Ramos (cell line): ENCODE measurements around the gene SDHA.
"Not testable (repeated sequence)": the region's sequence is repeated elsewhere in the genome, so short reads cannot be mapped to it uniquely, and the experiment has no call there.

Source experiments
- in situ Hi-C: fragments of 300-500 bp; cut with MboI; formaldehyde crosslinking; loops from one replicate; pipeline ENCODE4 v1.14.3; 2022; ENCODE audit warnings: low sequenced_read_pairs; ENCODE audit not compliant: unreplicated experiment

Gene SDHA

DNA sequence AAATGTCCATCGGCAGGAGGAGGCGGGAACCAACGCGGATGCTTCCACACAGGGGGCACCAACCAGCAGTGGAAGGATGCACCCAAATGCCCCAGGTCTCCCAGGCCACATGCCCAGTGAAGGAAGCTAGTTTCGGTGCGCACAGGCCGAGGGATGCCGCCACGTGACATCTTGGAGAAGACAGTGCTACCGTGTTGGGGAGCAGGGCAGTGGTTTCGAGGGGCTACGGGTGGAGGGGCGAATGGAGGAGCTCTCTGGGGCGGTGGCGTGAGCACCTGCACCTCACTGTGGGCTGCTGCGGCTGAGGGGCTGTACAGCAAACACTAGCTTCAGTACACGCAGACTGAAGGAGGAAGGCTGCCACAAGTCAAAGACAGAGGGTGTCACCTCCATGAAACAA lies 76.7 kb downstream of the SDHA start:
- in situ Hi-C loops, result not testable (repeated sequence)

DNA sequence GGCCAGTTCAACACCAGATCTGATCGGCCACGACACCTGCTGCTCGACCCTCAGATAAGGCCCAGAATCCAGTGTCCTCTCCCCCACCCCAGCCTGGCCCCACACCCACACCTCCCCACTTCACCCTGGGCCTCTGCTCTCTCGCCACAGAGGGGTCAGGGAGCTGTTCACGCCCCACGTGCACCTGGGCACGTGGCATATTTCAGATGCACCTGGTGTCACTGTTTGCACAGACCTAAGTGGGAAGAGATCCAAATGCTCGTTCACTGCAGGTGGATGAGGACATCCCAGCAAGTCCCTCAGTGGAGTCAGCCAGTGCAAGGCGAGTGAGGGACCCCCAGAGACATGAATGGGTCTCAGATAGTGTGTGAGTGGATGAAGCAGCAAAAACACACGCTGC lies 78.1 kb downstream of the SDHA start:
- in situ Hi-C loops, result not testable (repeated sequence)

DNA sequence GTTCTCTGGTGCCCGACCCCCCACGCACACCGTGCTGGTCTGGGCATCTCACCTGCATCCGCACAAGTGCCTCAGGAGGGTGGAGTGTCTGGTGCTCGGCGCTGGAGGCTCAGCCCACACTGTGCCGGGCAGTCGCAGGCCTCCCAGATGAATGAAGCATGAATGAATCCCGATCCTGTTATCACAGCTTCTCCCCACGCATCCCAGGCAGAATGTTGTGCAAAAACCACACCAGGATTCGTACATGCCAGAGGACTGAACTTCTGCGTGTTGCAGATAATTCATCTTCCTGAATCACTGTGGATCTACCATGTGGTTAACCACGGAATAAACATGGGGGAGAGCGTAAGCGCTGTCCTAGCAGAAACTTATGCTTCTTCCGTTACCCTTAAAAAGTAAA lies 78.8 kb downstream of the SDHA start:
- in situ Hi-C loops, result not testable (repeated sequence)

DNA sequence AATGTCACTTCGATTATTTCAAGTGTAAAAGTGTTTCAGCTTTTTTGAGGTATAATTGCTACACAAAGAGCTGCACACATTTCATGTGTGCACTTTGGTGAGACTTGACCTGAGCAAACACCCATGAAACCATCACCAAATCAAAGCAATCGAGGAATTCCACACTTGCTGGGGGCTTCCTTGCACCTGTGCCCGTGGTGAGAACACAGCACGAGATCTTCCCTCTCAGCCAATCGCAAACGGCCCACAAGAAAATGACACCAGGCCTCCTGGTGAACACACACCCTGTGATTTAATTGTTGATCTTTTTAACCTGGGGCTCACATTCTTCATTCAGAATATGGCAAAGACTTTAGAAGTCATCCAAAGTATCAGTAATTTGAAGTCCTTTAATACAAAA lies 79.3 kb downstream of the SDHA start:
- in situ Hi-C loops, result not testable (repeated sequence)

DNA sequence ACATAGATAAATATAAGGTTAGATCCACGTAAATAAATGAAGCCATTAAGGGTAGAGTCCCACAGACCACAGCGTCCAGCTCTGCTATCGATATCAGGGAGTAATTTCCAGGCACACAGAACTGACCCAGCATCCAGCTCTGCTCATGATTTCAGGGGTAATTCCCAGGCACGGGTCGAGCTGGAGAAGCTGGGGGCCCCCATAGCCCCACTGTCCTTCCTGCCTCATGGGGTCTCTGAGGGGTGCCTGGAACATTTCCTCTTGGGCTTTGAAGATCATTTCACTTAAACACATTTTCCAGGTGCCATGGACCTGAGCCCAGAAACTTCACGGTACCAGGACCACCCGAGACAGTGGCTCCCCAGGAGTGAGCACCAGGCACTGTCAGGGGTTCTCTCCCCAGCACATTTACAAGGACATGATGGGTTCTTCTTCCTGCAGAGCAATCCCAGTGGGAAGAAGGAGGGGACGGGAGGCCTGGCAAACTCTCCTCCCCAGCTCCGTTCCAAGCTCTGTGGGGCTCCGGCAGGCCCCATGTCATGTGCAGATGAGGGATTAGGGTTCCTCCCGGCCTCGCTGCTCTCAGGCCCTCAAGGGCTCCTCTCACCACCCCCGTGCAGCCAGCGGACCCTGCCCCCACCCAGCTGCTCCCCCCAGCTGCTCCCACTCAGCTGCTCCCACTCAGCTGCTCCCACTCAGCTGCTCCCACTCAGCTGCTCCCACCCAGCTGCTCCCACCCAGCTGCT lies 80.0 kb downstream of the SDHA start:
- in situ Hi-C loops, result not testable (repeated sequence)

DNA sequence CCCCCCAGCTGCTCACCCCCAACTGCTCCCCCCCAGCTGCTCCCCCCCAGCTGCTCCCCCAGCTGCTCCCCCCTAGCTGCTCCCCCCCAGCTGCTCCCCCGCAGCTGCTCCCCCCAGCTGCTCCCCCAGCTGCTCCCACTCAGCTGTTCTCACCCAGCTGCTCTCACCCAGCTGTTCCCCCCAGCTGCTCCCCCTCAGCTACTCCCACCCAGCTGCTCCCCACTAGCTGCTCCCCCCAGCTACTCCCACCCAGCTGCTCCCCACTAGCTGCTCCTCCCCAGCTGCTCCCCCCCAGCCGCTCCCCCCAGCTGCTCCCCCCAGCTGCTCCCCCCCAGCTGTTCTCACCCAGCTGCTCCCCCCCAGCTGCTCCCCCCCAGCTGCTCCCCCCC lies 80.6 kb downstream of the SDHA start:
- in situ Hi-C loops, result no loop called here

DNA sequence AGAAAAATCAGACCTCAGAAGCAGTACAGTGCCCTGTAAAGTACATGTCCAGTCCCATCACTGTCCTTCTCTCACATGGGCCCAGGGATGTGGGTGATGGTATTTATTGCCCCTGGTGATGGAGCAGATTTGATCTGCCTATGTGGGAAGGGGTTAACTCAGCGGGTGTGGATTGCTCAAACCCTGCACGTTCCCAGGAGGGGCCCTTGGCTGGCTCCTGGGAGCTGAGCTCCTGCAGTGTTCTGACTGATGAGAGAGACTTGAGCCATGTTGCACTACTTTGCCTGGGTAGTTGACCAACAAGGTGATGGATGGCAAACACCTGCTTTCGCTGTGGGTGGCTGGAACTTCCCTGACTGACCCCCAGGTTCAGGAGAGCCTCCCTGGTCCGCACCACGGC lies 81.8 kb downstream of the SDHA start:
- in situ Hi-C loops, result not testable (repeated sequence)

DNA sequence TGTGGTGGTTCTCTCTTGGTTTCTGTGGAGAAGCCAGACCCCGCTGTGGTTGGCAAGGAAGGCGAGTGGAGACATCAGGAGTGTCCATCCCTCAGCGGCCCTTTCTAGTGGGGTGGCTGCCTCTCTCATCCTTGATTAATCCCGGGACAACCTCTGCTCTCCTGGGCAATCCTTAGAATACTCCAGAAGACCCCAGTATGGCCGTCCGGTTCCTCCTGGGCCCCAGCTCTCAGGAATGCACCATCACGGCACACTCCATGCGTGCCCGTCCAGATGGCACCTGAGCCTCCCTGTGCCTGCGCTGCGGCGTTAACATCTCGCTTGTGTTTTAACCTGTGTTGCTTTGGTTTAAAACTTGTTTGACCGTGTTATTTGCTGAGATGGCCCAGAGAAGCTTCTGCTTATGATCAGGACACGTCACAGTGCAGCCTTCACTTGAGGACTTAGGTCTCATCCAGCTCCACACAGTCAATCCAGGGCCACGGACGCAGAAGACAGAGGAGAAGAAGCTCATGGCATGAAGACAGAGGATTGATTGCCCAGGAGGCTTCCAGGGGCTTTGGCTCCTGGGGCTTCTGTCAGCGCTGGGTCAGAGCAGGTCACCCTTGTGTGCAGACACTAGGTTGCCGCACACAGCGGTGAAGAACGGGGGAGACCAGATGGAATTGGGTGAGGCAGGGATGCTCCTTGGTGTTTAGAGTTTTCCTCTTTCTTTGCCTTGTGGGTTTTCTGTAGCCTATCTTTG lies 82.7 kb downstream of the SDHA start:
- in situ Hi-C loops, result not testable (repeated sequence)

DNA sequence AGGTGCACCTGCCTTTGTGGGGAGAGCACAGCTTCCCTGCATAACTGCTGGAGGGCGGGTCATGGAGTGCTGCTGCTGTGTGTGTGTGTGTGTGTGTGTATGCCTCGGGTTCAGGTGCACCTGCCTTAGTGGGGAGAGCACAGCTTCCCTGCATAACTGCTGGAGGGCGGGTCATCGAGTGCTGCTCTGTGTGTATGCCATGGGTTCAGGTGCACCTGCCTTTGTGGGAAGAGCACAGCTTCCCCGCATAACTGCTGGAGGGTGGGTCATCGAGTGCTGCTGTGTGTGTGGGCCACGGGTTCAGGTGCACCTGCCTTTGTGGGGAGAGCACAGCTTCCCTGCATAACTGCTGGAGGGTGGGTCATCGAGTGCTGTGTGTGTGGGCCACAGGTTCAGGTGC lies 84.3 kb downstream of the SDHA start:
- in situ Hi-C loops, result not testable (repeated sequence)

DNA sequence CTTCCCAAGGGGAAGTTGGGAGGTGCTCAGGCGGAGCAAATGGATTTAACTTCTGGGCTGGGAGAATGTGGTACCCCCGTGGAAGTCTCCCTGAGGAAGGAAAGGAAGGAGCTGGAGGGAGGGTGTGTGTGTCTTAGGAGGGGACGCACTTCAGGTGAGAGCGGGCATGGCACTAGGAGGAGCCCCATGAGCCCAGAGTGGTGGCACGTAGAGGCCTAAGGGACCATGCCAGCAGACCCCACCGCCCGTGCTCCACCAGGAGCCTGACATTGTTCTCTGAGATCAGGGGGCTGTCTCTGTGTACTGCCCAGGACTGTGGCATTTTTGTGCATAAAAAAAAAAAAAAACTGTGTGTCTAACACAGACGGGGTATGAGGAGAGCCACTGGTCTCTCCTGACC lies 84.8 kb downstream of the SDHA start:
- in situ Hi-C loops, result no loop called here

DNA sequence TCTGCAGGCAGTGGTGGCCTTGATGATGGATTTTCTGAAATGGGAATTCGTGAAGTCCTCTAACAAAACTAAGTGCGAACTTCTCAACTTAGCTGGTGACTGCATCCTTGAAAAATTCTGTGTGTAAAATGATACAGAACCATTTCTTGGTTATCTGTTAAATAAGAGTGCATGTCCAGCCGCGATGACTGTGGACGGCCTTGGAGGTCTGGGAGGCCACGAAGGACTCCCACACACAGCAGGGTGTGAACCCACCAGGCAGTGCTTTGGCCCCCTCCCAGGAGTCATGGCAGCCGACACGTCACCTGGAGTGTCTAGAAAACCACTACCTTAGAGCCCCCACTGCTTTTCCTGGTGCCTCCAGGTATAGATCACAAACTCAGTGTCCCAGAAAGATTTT lies 85.6 kb downstream of the SDHA start:
- in situ Hi-C loops, result not testable (repeated sequence)

DNA sequence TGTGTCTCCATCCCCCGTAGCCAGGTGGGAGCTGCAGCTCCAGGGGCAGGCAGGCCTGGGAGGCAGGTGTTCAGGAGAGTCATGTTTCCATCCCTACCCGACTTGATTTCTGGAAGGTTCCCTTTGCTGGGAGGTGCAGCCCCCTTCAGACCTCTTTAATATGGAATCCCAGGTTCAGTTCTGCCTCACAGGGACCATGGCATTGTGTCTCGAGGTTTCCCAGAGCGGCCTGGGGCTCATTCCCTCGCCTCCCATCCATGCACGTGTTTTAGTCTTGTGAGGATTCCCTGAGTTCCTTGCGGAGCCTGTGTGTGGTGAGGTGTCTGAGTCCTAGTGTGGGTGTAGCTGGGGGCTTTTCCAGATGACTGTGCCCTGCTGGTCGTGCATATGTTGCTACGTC lies 86.9 kb downstream of the SDHA start:
- in situ Hi-C loops, result no loop called here

DNA sequence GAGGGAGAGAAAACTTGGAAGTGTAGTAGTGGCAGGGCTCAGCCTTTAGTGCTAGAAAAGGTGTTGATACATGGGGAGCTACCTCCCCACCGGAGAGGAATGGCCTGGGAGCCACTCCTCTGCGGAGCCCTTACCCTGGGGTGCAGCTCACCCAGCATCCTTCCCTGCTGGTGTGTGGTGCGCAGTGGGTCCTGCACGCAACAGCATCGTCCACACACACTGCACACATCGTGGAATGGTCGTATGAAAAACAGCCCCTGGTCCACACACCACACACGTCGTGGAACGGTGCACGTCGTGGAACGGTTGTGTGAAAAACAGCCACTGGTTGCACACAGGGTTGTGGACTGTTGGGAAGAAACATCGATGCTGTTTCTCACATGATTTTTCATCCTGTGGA lies 87.3 kb downstream of the SDHA start:
- in situ Hi-C loops, result no loop called here

DNA sequence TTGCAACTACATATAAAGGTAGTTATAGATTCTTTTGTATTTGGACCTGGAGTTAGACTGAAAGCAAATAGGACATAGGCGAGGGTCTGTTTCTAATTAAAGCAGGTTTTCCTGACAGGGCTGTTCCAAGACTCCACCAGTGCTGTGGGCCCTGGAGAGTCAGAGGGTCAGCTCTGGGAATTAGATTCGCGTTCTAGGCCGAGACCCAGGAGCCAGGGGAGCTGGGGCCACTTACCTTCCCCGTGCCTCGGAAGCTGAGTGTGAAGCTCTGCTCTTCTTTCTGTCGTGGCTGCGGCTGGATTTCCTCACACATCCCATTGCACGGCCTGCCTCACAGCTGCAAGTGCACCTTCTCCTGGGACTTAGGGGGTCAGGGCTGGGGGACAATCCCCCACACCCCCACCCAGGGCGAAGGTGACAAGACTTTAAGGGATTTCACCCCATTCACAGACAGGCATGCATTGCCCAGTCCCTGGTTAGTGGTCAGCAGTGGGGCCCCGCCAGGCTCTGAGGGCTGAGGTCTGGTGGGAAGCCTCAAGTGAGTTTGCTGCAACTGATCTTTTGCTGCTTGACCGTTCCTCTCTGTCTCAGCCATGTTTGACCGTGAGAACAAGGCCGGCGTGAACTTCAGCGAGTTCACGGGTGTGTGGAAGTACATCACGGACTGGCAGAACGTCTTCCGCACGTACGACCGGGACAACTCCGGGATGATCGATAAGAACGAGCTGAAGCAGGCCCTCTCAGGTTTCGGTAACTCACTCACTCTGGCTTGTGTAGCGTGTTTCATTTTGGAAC lies 88.1 kb downstream of the SDHA start:
- in situ Hi-C loops, result no loop called here
